ENCODE results near the gene ADAMTSL1.

ADAMTSL1 gene, protein sequence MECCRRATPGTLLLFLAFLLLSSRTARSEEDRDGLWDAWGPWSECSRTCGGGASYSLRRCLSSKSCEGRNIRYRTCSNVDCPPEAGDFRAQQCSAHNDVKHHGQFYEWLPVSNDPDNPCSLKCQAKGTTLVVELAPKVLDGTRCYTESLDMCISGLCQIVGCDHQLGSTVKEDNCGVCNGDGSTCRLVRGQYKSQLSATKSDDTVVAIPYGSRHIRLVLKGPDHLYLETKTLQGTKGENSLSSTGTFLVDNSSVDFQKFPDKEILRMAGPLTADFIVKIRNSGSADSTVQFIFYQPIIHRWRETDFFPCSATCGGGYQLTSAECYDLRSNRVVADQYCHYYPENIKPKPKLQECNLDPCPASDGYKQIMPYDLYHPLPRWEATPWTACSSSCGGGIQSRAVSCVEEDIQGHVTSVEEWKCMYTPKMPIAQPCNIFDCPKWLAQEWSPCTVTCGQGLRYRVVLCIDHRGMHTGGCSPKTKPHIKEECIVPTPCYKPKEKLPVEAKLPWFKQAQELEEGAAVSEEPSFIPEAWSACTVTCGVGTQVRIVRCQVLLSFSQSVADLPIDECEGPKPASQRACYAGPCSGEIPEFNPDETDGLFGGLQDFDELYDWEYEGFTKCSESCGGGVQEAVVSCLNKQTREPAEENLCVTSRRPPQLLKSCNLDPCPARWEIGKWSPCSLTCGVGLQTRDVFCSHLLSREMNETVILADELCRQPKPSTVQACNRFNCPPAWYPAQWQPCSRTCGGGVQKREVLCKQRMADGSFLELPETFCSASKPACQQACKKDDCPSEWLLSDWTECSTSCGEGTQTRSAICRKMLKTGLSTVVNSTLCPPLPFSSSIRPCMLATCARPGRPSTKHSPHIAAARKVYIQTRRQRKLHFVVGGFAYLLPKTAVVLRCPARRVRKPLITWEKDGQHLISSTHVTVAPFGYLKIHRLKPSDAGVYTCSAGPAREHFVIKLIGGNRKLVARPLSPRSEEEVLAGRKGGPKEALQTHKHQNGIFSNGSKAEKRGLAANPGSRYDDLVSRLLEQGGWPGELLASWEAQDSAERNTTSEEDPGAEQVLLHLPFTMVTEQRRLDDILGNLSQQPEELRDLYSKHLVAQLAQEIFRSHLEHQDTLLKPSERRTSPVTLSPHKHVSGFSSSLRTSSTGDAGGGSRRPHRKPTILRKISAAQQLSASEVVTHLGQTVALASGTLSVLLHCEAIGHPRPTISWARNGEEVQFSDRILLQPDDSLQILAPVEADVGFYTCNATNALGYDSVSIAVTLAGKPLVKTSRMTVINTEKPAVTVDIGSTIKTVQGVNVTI (N-terminal part only)

DNA sequence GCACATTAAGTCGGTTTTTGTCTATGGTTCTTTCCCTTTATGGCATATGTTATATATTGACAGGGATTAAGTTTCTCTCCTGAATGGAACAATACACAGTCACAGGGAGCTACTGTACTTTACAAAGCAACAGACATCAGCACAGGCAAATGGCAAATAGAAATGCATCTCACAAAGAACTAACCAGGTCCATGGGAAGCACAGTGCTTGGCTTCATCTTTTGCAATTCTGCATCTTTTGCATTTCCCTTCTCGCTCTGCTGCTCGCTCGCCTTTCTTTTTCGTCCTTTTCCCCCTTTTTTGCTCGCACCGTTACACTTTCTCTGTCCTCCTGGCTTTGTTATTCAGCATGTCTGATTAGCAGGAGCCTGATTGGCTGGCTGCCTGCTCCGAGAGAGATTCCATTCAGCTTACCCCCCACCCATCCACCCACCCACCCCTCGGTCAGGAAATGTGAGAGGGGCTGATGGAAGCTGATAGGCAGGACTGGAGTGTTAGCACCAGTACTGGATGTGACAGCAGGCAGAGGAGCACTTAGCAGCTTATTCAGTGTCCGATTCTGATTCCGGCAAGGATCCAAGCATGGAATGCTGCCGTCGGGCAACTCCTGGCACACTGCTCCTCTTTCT is at the start of gene ADAMTSL1:
TSS of gene ADAMTSL1 (plus strand) at position 502 of the 628 bp plus-strand sequence. CDS start at position 582, 80 bp downstream.
- no peak for DNase-seq (ENCODE audit: low read depth)

DNA sequence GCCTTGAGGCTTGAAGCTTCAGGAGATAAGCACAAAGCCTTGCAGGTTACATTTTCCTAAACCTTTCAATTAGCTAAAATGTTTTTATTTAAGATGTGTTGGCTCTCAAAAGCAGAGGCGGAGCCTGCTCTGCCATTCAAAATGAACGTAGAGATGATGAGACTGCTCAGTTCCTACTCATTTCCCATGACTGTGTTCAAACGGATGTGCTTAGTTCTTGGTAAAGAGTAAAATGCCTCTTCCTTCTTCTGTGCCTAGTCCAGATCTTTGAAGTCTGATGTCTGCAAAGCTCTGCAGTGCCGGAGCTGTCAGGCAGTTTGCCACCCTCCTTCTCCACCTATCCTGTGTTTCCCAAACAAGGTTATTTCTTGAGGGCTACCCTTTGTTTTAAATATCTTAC is 46.3 kb upstream of the ADAMTSL1 start:
- no peak for DNase-seq (ENCODE audit: low read depth)

DNA sequence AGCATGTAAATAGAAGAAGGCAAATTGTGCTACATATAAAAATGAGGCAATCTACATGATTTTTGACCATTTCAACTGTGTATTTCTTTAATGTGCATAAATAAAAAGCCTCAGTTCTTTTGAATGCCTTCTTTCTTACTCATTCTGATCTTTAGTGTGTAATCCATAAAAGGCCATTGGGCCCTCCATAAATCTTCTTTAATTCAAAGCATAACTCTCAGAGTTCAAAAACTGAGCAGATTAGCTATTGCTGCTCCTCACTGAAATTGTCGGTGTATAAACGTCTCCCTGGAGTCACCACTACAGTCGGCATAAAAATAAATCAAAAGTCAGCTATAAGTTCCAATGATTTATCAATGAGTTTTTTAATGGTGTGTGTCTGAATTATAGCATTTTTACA is 45.3 kb upstream of the ADAMTSL1 start:
- no peak for DNase-seq (ENCODE audit: low read depth)

DNA sequence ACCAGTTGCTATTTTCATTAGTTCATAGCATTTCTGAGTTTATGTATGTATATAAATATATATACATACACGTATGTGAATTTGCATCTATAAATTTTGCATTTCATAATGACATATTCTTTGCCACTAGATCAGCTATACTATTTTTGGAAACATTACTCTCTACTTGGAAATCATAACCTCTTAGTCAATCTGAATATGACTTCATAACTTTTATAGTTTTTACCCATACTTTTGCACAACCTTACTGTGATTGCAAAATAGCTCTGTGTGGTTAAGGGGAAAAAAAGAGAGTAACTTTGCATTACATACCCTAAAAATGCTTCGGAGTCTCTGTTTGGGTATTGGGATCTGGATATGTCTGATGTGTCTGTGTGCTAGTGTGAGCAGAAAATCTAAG is 44.9 kb upstream of the ADAMTSL1 start:
- no peak for DNase-seq (ENCODE audit: low read depth)

DNA sequence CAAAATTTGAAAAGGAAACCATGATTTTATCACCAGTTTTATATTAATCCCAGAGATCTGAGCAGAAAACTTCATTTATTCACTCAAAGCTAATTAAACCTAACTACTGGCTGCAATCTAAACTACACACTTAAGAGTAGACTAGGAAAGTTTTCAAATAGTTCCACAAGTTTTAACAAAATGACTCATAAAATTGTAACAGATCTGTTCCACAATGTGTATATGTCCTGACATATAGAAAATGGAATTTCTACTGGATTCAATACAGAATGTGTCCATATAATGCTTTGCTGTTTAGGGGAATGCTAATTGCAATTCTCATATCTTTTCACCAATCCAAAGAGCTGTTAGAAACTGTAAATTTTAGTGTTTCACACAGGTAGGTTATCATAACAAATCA is 40.3 kb upstream of the ADAMTSL1 start:
- no peak for DNase-seq (ENCODE audit: low read depth)

DNA sequence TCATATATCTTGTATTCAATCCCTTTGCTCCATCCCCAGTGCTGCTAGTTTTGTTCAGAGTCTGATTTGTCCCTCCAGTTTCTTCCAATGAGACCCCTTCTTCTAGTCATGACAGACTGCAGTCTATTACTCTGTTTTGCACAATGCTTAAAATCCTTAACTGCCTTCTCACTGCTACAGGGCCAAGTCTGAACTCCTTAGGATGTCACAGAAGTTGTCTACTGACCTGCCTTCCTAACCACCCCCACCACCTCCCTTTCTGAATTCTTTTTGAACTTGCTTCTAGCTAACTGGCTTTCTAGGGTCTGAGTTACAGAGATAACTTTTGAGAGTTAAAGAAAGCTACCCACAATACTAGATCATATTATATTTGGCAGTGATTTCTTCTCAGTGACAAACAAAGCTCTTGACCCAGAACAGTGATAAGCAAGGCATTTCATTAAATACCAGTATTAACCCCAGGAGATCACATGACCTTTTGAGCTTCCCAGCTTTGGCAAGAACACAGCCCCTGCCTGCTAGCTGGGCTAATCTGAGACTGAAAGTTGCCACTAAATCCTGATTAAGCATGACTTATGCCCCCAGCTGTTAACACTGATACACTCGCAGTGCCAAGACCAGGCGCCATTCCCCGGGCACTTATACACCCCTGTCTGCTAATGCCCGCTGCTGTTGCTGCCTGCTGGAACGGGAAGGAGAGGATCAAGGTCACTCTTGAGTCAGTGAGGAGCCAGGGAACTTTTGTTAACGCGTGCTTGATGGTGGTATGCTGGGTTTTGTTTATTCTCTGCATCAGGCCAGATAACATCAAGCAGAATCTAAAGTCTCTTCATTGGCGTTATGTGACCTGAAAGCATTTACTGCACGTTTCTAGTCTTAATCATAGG is 36.4 kb upstream of the ADAMTSL1 start:
- DNase-seq (ENCODE audit: low read depth), result no peak

DNA sequence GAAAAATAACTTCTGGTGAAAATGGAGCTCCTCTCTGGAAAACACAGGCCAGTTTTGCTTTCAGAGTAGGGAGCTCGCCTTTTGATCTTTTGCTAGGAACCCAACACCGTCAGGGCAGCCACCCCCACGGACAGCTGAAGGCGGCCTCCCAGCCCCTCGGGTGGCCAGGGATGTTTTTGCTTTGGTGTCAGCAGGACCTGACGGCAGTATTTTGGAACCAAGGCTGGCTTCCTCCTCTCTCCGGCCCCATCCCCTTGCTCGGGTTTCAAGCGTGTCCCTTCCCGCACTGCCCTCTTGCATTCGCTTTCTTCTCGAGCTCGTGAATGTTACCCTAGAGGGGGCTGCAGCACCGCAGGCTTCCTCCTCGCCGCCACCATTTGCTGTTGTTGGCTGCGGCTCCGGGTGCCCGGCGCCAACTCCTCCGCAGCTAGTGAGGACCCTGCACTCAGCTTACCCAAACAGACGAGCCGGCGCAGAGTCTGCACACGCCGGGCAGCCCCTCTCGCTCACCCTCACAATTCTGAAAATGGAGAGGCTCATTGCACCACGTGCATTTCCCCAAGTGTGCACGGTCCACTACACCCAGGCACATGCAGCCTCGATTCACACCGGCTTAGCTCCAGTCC is 35.5 kb upstream of the ADAMTSL1 start:
- no peak for DNase-seq (ENCODE audit: low read depth)

DNA sequence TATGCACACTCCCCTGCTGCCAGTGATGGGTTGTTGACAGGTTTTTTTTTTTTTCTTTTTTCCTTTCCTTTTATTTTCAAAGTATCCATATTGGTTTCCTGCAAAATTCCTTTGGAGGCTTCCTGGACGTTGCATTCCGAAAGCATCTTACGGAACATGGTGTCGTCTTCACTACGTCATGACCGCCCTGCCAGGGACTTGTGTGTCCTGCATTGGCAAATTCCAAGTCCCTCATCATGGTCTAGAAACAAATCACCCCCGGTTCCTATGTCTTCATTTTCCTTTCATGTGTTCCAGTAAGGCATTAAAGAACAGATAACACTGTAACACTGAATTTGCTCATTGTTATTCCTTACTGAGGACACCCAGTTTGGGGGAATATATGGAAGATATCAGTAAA is 35.0 kb upstream of the ADAMTSL1 start:
- no peak for DNase-seq (ENCODE audit: low read depth)

DNA sequence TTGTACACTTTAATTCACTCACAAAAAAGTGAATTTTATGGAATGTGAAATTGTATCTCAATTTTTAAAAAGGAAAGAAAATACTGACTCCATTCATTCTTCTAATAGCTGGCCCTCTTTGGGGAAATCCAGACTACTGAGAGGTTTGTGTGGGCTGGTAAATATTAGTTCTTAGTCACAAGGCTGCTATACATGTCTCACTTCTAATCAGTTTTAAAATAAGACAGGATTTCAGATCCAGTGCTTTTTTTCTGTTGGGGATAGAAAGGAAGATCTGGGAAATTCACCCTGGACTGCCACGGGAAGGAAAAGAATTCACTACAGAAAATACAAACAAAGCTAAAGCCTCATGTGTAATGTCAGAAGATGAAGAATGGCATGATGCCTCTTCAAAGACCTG is 32.7 kb upstream of the ADAMTSL1 start:
- DNase-seq (ENCODE audit: low read depth), result no peak

DNA sequence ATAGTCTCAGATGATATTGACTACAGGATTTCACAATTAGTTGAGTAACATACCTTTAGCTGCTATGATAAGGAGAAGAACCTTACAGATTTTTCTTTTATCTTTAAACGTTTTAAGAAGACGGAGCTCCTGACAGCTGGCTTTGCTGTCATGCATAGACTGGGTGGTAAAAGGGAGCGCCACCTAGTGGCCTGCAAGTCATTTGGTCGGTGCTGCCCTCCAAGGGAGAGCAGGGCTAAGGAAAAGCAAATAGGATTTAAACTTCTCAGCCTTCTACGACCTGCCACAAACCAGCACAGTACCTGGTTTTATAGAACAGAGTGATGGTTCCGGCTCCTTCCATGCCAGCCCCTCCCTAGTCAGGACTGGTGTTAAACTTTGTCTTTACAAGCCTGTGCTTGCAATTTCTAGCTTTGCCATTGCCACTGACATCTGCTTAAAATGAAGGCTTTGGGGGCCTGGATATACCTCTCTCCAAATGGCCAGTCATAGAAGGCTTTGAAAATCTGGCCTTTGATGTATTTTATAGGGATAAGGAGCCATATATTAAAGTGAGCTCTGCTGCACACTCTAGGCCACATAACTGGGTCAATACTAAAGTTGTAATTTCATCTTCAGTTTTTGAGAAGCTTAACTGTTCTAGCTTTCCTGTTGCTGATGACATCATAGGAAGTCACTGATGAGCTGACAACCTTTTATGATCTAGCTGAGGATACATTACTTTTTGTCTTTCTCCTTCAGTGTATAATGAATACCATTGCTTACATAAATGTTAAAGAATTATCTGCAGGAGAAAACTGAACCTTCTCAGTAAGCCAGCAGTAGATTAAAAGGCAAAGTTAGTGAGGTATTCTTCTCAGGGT is 31.1 kb upstream of the ADAMTSL1 start:
- peak; percentile 7 for DNase-seq (ENCODE audit: low read depth)

DNA sequence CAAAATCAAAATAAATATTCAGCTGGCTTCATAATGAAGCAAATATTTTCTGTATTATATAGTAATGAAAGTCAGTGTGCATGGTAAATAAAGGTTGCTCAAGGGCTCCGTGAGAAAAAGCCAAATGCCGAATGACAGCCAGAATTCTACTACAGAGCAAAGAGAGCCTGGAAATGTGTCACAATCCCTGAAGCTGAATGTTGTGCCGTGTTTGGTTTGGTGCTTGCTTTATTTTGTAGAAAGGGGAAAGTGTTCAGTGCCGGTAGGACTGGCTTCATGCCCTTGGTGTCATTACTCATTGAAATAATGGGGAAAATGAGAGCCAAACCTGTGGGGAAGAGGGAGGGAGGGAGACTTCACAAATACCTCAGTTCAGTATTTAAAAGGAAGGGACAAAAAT is 26.8 kb upstream of the ADAMTSL1 start:
- DNase-seq (ENCODE audit: low read depth), result no peak

DNA sequence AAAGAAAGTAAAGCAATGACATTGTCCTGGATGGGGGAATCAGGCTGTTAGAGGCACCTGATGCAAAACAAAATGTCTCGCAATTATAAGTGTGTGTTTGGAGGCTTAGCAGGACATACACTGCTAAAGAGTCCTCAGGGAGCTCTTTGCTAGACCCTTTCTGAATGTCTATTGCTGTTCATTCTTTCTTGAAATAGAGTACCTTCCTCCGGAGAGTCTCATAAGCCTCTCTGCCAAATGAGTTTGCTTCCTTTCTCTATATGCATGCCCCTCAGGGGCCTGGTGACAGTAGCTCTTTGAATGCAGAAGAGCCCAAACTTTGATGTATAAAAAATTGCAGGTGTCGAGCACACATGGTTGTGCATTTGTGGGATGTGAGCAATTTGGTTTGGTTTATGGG is 26.4 kb upstream of the ADAMTSL1 start:
- DNase-seq (ENCODE audit: low read depth), result no peak

DNA sequence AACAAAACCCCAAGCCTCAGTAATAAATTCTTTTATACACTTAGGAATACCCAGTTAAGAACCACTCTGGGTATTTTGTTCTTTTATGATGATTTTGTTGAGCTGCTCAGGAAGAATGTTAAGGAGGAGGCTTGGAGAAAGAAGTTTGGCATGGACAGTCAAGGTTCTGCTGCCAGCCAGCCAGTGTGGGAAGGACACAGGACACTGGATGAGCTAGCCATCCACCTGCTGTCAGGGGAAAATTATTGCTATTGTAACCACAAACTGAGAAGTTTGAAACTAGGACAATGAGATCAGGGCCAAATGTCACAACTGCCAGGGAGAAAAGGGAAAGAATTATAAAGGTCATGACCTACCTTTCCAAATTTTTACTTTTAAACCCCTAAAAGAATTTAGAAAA is 25.9 kb upstream of the ADAMTSL1 start:
- no peak for DNase-seq (ENCODE audit: low read depth)

DNA sequence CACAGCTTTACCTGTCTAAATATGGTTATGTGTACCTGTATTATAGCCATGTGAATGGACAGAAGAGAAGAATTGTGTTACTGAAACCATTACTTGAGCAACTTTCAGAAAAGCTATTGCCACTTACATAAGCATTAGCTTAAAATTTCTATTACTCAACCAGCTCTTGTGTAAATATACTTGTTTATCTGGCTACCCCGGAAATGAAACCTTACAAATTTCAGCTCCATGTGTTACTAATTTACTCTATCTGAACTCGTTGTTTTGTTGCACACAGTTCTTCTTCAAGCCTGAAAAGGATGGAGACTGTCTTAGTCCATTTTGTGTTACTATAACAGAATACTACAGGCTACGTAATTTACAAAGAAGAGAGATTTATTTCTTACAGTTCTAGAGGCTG is 22.5 kb upstream of the ADAMTSL1 start:
- DNase-seq (ENCODE audit: low read depth), result no peak

DNA sequence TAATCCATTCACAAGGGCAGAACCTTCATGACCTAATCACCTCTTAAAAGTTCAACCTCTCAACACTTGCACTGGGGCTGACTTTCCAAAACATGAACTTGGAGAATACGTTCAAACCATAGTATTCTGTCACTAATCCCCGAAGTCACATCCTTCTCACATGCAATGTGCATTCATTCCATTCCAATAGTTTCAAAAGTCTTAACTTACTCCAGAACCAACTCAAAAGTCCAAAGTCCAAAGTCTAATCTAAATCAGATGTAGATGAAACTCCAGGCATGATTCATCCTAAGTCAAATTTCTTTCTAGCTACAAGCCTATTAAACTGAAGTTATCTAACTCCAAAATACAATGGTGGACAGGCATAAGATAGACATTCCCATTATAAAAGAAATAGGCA is 21.7 kb upstream of the ADAMTSL1 start:
- no peak for DNase-seq (ENCODE audit: low read depth)

DNA sequence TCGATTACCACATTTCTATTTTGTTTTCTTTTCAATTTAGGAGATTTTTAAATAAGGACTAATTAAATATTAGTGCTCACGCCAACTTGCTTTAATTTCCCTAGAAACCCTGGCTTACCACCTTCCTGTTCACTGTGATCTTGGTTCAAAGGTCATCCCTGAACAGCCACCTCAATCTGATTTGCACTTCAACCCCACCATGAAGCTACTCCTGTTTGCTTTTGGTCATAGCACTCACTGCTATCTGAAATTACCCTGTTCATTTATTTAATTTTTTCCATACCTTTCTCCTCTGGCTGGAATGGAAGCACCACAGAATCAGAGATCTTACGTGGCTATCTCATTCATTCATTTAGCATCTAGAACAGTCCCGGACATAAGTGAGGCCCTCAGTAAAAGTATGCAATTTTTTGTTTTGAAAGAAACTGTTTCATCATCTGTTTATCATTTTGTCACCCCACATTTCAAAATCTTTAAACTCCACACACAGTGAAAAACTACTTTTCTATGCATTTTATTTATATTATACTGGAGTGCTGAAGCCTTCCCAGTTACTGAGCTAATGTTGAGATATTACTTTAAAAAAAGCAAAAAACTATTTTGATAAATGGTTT is 17.2 kb upstream of the ADAMTSL1 start:
- DNase-seq (ENCODE audit: low read depth), result no peak

DNA sequence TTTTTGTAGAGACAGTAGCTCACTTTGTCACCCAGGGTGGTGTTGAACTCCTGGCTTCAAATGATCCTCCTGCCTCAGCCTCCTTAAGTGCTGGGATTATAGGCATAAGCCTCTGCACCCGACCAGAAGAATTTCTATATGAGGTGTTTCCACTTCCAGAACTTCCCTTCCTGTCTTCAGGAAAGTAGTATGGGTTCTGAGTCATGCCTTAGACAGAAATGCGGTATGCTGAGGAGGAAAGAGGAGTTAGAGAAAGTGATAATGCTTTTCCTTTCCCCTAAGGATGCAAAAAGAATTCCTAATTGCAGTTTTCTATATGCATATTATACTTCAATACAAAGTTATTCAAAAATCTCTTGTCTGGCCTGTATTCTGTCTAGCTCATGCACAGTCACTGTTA is 16.4 kb upstream of the ADAMTSL1 start:
- no peak for DNase-seq (ENCODE audit: low read depth)

DNA sequence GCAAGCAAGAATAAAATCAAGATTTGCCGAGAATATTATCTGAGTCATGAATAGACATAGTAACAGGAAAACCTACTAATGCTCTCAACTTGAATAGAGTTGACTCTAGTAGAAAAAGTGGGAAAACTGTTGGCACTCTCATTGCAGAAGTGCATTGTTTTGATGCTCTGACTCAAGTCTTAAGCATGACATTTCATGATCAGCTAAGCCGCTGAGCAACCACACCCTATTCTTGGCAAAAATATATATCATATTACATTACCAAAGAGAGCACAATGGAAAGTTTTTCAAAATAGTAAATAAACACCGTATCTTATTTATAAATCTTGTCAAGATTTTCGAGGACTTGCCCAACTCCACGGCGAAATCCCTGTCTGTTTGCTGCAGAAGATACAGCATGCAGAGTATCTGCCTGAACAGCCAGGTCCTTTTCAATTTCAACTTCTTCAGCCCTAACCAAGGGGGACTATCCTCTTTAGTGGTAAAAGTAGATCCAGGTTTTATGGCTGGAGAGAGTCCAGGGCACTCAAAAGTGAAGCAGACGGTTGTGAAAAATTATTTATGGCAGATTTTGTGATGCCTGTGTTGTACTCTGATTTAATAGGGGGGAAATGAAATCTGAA is 13.9 kb upstream of the ADAMTSL1 start:
- no peak for DNase-seq (ENCODE audit: low read depth)
